ENCODE data around the gene IQGAP1.
A peak's percentile ranks its signal among the peaks of the same experiment; 100 is the strongest.
"Not testable (repeated sequence)": the region's sequence is repeated elsewhere in the genome, so short reads cannot be mapped to it uniquely, and the experiment has no call there.

Gene IQGAP1

GRCh38 chr15:90411176-90411575 is 23.1 kb downstream of the IQGAP1 start:
- DNase-seq (ENCODE audit: extremely low spot score), result no peak
- ChIA-PET CTCF (no interaction called here), POLR2A (no interaction called here)
- TF ChIP-seq FOXK2 (IDR thresholded peaks at IDR 0.05) (no peak), BHLHE40 (IDR thresholded peaks at IDR 0.05; ENCODE audit: borderline replicate concordance) (no peak), SP1 (IDR thresholded peaks at IDR 0.05) (no peak), ZNF384 (IDR thresholded peaks at IDR 0.05) (no peak), L3MBTL2 (conservative IDR thresholded peaks at IDR 0.05) (no peak), CTBP1 (IDR thresholded peaks at IDR 0.05; ENCODE audit: borderline replicate concordance) (no peak), LEF1 (IDR thresholded peaks at IDR 0.05; ENCODE audit: borderline replicate concordance) (no peak), PKNOX1 (IDR thresholded peaks at IDR 0.05) (no peak)

GRCh38 chr15:90412356-90413194 is 24.5 kb downstream of the IQGAP1 start:
- ChIA-PET POLR2A (interaction anchor here (1.2 to 2.6 kb wide), 2 partner anchors 12 to 24 kb away, joined by 5 to 17 read pairs; partner anchors contain the start of gene IQGAP1), CTCF (interaction anchor here (0.6 to 1.0 kb wide), 2 partner anchors 9 to 496 kb away, joined by 3 to 4 read pairs; no protein-coding TSS in a partner anchor)
- TF ChIP-seq BHLHE40 (IDR thresholded peaks at IDR 0.05; ENCODE audit: borderline replicate concordance) (no peak), FOXK2 (IDR thresholded peaks at IDR 0.05) (no peak), FOXM1 (IDR thresholded peaks at IDR 0.05; ENCODE audit: borderline replicate concordance) (no peak), LEF1 (IDR thresholded peaks at IDR 0.05; ENCODE audit: borderline replicate concordance) (no peak), PKNOX1 (IDR thresholded peaks at IDR 0.05) (no peak), NFRKB (IDR thresholded peaks at IDR 0.05) (no peak), CTBP1 (IDR thresholded peaks at IDR 0.05; ENCODE audit: borderline replicate concordance) (no peak), HDGF (IDR thresholded peaks at IDR 0.05; ENCODE audit: borderline replicate concordance) (no peak), FOXA1 (IDR thresholded peaks at IDR 0.05) (no peak), SP1 (IDR thresholded peaks at IDR 0.05) (no peak), TARDBP (IDR thresholded peaks at IDR 0.05) (no peak), SUZ12 (IDR thresholded peaks at IDR 0.05) (no peak), L3MBTL2 (conservative IDR thresholded peaks at IDR 0.05) (no peak), ARNT (IDR thresholded peaks at IDR 0.05) (no peak), ELF4 (IDR thresholded peaks at IDR 0.05) (no peak), ZNF384 (IDR thresholded peaks at IDR 0.05) (no peak)
- DNase-seq (ENCODE audit: extremely low spot score), result peak; percentile 14

GRCh38 chr15:90413411-90414379 is 25.7 kb downstream of the IQGAP1 start:
- no peak for TF ChIP-seq CTBP1 (IDR thresholded peaks at IDR 0.05; ENCODE audit: borderline replicate concordance)
- no peak for TF ChIP-seq ZNF384 (IDR thresholded peaks at IDR 0.05)
- no peak for TF ChIP-seq HDGF (IDR thresholded peaks at IDR 0.05; ENCODE audit: borderline replicate concordance)
- no peak for TF ChIP-seq SUZ12 (IDR thresholded peaks at IDR 0.05)
- no peak for TF ChIP-seq ELF4 (IDR thresholded peaks at IDR 0.05)
- TF ChIP-seq BHLHE40 (IDR thresholded peaks at IDR 0.05; ENCODE audit: borderline replicate concordance), result no peak
- TF ChIP-seq L3MBTL2 (conservative IDR thresholded peaks at IDR 0.05), result no peak
- no peak for TF ChIP-seq SP1 (IDR thresholded peaks at IDR 0.05)
- TF ChIP-seq ARNT (IDR thresholded peaks at IDR 0.05), result no peak
- no peak for TF ChIP-seq PKNOX1 (IDR thresholded peaks at IDR 0.05)
- TF ChIP-seq FOXK2 (IDR thresholded peaks at IDR 0.05), result no peak
- no peak for TF ChIP-seq FOXA1 (IDR thresholded peaks at IDR 0.05)
- no peak for TF ChIP-seq LEF1 (IDR thresholded peaks at IDR 0.05; ENCODE audit: borderline replicate concordance)
- TF ChIP-seq NFRKB (IDR thresholded peaks at IDR 0.05), result no peak
- no peak for TF ChIP-seq TARDBP (IDR thresholded peaks at IDR 0.05)
- TF ChIP-seq FOXM1 (IDR thresholded peaks at IDR 0.05; ENCODE audit: borderline replicate concordance), result no peak
- POLR2A ChIA-PET, result interaction anchor here (1.2 to 2.6 kb wide), 2 partner anchors 13 to 25 kb away, joined by 5 to 17 read pairs; partner anchors contain the start of gene IQGAP1
- DNase-seq (ENCODE audit: extremely low spot score), result no peak
- CTCF ChIA-PET, result interaction anchor here (1.0 kb wide), 1 partner anchor 8 kb away, joined by 4 read pairs; no protein-coding TSS in a partner anchor

GRCh38 chr15:90414408-90415028 is 26.5 kb downstream of the IQGAP1 start:
- TF ChIP-seq PKNOX1 (IDR thresholded peaks at IDR 0.05), result no peak
- POLR2A ChIA-PET, result interaction anchor here (2.6 kb wide), 1 partner anchor 26 kb away, joined by 17 read pairs; the partner anchor contains the start of gene IQGAP1
- no peak for DNase-seq (ENCODE audit: extremely low spot score)
- CTCF ChIA-PET, result no interaction called here

- POLR2A ChIA-PET; CTCF ChIA-PET; DNase-seq (ENCODE audit: extremely low spot score): not testable (repeated sequence)
Observed at GRCh38 chr15:90416052-90416451, 28.0 kb downstream of the IQGAP1 start.

Data from HEK293T (cell line).